Breast epithelium (tissue), 3 donors: Measurements from ENCODE around the gene GNLY.

Source experiments
- POLR2A ChIP-seq: fragments of 450-650 bp; IDR thresholded peaks from one replicate; pipeline ENCODE4 v1.6.1; 2016; ENCODE audit warnings: antibody characterized with exemption, mild to moderate bottlenecking, moderate library complexity
- TF ChIP-seq, protein P1 (sequence below), 3 donors: fragments of 450-650 bp; IDR thresholded peaks; one replicate each; pipeline ENCODE4 v1.5.1; 2016 to 2017; ENCODE audit warnings: antibody characterized with exemption in 3 of 3, mild to moderate bottlenecking in 3 of 3, moderate library complexity in 3 of 3

- TF ChIP-seq, protein P1, sequence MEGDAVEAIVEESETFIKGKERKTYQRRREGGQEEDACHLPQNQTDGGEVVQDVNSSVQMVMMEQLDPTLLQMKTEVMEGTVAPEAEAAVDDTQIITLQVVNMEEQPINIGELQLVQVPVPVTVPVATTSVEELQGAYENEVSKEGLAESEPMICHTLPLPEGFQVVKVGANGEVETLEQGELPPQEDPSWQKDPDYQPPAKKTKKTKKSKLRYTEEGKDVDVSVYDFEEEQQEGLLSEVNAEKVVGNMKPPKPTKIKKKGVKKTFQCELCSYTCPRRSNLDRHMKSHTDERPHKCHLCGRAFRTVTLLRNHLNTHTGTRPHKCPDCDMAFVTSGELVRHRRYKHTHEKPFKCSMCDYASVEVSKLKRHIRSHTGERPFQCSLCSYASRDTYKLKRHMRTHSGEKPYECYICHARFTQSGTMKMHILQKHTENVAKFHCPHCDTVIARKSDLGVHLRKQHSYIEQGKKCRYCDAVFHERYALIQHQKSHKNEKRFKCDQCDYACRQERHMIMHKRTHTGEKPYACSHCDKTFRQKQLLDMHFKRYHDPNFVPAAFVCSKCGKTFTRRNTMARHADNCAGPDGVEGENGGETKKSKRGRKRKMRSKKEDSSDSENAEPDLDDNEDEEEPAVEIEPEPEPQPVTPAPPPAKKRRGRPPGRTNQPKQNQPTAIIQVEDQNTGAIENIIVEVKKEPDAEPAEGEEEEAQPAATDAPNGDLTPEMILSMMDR (IDR thresholded peaks at IDR 0.05), result no peak
- TF ChIP-seq POLR2A, result no peak
Observed at GRCh38 chr2:85744741-85745601, 50.8 kb downstream of the GNLY start.
